Stimulated activated CD8-positive, alpha-beta memory T cell treated with anti-CD3 and anti-CD28 coated beads, Interleukin-12 subunit alpha, Interleukin-12 subunit beta, amount 100 ng/mL, for 24 hours (primary cell): ENCODE results near the gene GRIK4.

Experiments
- DNase-seq: peaks from one replicate; pipeline ENCODE4 v3.0.0-alpha.2; 2020; ENCODE audit errors: extremely low read depth

Gene GRIK4

GRCh38 chr11:120510406-120511115 is 987 bp upstream of the GRIK4 start:
- DNase-seq: no peak

- DNase-seq: no peak
Measured at GRCh38 chr11:120511820-120512738, 531 bp downstream of the GRIK4 start.

- DNase-seq: no peak
Measured at GRCh38 chr11:120512739-120513435, 1.3 kb downstream of the GRIK4 start.

- no peak for DNase-seq
Measured at GRCh38 chr11:120513436-120514315, 2.1 kb downstream of the GRIK4 start.

- DNase-seq: no peak
Measured at GRCh38 chr11:120514541-120515121, 3.1 kb downstream of the GRIK4 start.

GRCh38 chr11:120515186-120515723 is 3.7 kb downstream of the GRIK4 start:
- DNase-seq: no peak

GRCh38 chr11:120516461-120517389 is 5.2 kb downstream of the GRIK4 start:
- no peak for DNase-seq

- DNase-seq: no peak
Measured at GRCh38 chr11:120517390-120517761, 5.8 kb downstream of the GRIK4 start.

GRCh38 chr11:120517801-120518291 is 6.3 kb downstream of the GRIK4 start:
- no peak for DNase-seq

GRCh38 chr11:120518356-120518755 is 6.8 kb downstream of the GRIK4 start:
- no peak for DNase-seq

- no peak for DNase-seq
Measured at GRCh38 chr11:120519474-120519873, 7.9 kb downstream of the GRIK4 start.

GRCh38 chr11:120520091-120520822 is 8.7 kb downstream of the GRIK4 start:
- DNase-seq: no peak

GRCh38 chr11:120521176-120521575 is 9.6 kb downstream of the GRIK4 start:
- no peak for DNase-seq

GRCh38 chr11:120522021-120522420 is 10.5 kb downstream of the GRIK4 start:
- no peak for DNase-seq

- DNase-seq: no peak
Measured at GRCh38 chr11:120522736-120523135, 11.2 kb downstream of the GRIK4 start.

- no peak for DNase-seq
Measured at GRCh38 chr11:120523196-120523595, 11.6 kb downstream of the GRIK4 start.

- no peak for DNase-seq
Measured at GRCh38 chr11:120524536-120525085, 13.1 kb downstream of the GRIK4 start.
